GM12878 (cell line): Measurements from ENCODE around the gene RAB3IL1. TPM values are rescaled to one million over a fixed set of nuclear protein-coding genes. Genes with fewer than 3 reads are reported as not detected.
A peak's percentile ranks its signal among the peaks of the same experiment; 100 is the strongest.

ENCODE experiments used
- ATAC-seq: fragments of 200-7000 bp; cut with Tn5 transposase; 3 replicates; pipeline ENCODE4 v1.9.1; 2020; ENCODE audit warnings: mild to moderate bottlenecking, moderate library complexity
- BruUV-seq: library from RNA; stranded (reverse); fragments of 400-500 nt; replicated peaks from 2 replicates; lab custom pipeline; 2021; lab: Mats Ljungman, UMichigan
- CTCF ChIA-PET: fragments of 300-600 bp; sonication (Branson Sonifier 250); formaldehyde crosslinking; extraction: SDS; loops from one replicate; lab custom pipeline; 2021; ENCODE audit warnings: inconsistent platforms; lab: Yijun Ruan, JAX
- POLR2A ChIA-PET: fragments of 350-600 bp; formaldehyde crosslinking; extraction: SDS; loops from one replicate; lab custom pipeline; 2021; ENCODE audit warnings: inconsistent platforms; lab: Charles Lee
- RAD21 ChIA-PET: fragments of 300-600 bp; sonication (Branson Sonifier 250); formaldehyde crosslinking; loops from one replicate; lab custom pipeline; 2023; ENCODE audit warnings: antibody characterized with exemption; ENCODE audit not compliant: unreplicated experiment; lab: Charles Lee
- SMC1A ChIA-PET: fragments of 300-600 bp; sonication (Branson Sonifier 250); formaldehyde crosslinking; loops from one replicate; lab custom pipeline; 2023; ENCODE audit not compliant: unreplicated experiment, uncharacterized antibody; lab: Charles Lee
- DNase-seq: peaks from one replicate; pipeline ENCODE4 v3.0.0-alpha.2; 2011; ENCODE audit warnings: low read depth, low spot score
- FAIRE-seq: peaks from 3 replicates; lab custom pipeline; 2011; peaks lifted over from hg19 to GRCh38; lab: Jason Lieb, UNC
- H2AFZ ChIP-seq: 2 replicates; pipeline ENCODE4 v1.6.0; 2011; ENCODE audit warnings: low read depth, low read length, control low read depth; ENCODE audit not compliant: control insufficient read depth
- H3K27ac ChIP-seq: 2 replicates; pipeline ENCODE4 v1.5.1; 2011; ENCODE audit warnings: control low read depth; ENCODE audit not compliant: control insufficient read depth, insufficient read depth
- H3K27me3 ChIP-seq, 2 experiments: replicated peaks in 1 of 2; 2 replicates each; pipeline versions ENCODE4 v1.6.0 to v1.6.1; 2011; ENCODE audit warnings: low read length in 1 of 2; ENCODE audit not compliant: control insufficient read depth in 2 of 2, insufficient read depth in 2 of 2
- H3K36me3 ChIP-seq, 2 experiments: 2 replicates each; pipeline ENCODE4 v1.5.1; 2011; ENCODE audit warnings: low read length in 1 of 2; ENCODE audit not compliant: control insufficient read depth in 2 of 2, insufficient read depth in 2 of 2
- H3K4me1 ChIP-seq: 2 replicates; pipeline ENCODE4 v1.6.1; 2011; ENCODE audit warnings: mild to moderate bottlenecking, low read length, moderate library complexity, mixed read lengths; ENCODE audit not compliant: control insufficient read depth, insufficient read depth
- H3K4me2 ChIP-seq: 2 replicates; pipeline ENCODE4 v1.6.0; 2011; ENCODE audit warnings: control low read depth; ENCODE audit not compliant: control insufficient read depth, insufficient read depth
- H3K4me3 ChIP-seq: fragments of 200-600 bp; sonication (generic); 2 replicates; pipeline ENCODE4 v1.5.1; 2016
- H3K79me2 ChIP-seq: 2 replicates; pipeline ENCODE4 v1.6.0; 2011; ENCODE audit warnings: low read length; ENCODE audit not compliant: control insufficient read depth, insufficient read depth
- H3K9ac ChIP-seq: 2 replicates; pipeline ENCODE4 v1.8.0; 2011; ENCODE audit warnings: low read length, control low read depth, mixed read lengths; ENCODE audit not compliant: control insufficient read depth, insufficient read depth
- H3K9me3 ChIP-seq: replicated peaks from 3 replicates; pipeline ENCODE4 v1.5.1; 2011; ENCODE audit warnings: mild to moderate bottlenecking, low read length; ENCODE audit not compliant: control insufficient read depth, insufficient read depth
- H4K20me1 ChIP-seq: 2 replicates; pipeline ENCODE4 v1.6.0; 2011; ENCODE audit not compliant: control insufficient read depth, insufficient read depth
- BHLHE40 ChIP-seq, 2 experiments: fragments of 450-650 bp in 1 of 2; IDR thresholded peaks; 2 replicates each; pipeline ENCODE4 v1.6.1; 2011 to 2017; ENCODE audit warnings: low read depth in 2 of 2, borderline replicate concordance in 1 of 2, improper control_type of control experiment in 1 of 2, low read length in 1 of 2, mild to moderate bottlenecking in 1 of 2
- EED ChIP-seq: sonication (generic); IDR thresholded peaks from 2 replicates; pipeline ENCODE4 v1.6.1; 2016; ENCODE audit warnings: antibody characterized with exemption, low read depth
- EGR1 ChIP-seq, 2 experiments: IDR thresholded peaks; 1 replicate in 1 of 2; 2 replicates in 1 of 2; pipeline ENCODE4 v1.6.1; 2011 to 2012; ENCODE audit warnings: low read depth in 2 of 2, low read length in 2 of 2, borderline replicate concordance in 1 of 2, mild to moderate bottlenecking in 1 of 2, moderate library complexity in 1 of 2
- FOXM1 ChIP-seq: IDR thresholded peaks from 2 replicates; pipeline ENCODE4 v1.6.1; 2012; ENCODE audit warnings: low read depth, mild to moderate bottlenecking, inconsistent platforms, low read length, moderate library complexity
- GATAD2B ChIP-seq: fragments of 450-650 bp; conservative IDR thresholded peaks from 2 replicates; pipeline ENCODE4 v1.6.1; 2017; ENCODE audit warnings: low read depth, mild to moderate bottlenecking, moderate library complexity
- MTA2 ChIP-seq: fragments of 450-650 bp; IDR thresholded peaks from 2 replicates; pipeline ENCODE4 v1.6.1; 2016; ENCODE audit warnings: low read depth, mild to moderate bottlenecking, moderate library complexity
- NR2C1 ChIP-seq: fragments of 450-650 bp; IDR thresholded peaks from 2 replicates; pipeline ENCODE4 v1.6.1; 2017; ENCODE audit warnings: antibody characterized with exemption, mild to moderate bottlenecking, moderate library complexity
- NR2C2 ChIP-seq: IDR thresholded peaks from 2 replicates; pipeline ENCODE4 v1.6.1; 2011; ENCODE audit warnings: borderline replicate concordance, low read depth; ENCODE audit not compliant: control insufficient read depth, insufficient read length
- NR2F1 ChIP-seq: fragments of 450-650 bp; conservative IDR thresholded peaks from 2 replicates; pipeline ENCODE4 v1.6.1; 2017; ENCODE audit warnings: mild to moderate bottlenecking
- RELA ChIP-seq: fragments of 450-650 bp; IDR thresholded peaks from 2 replicates; pipeline ENCODE4 v1.8.0; 2014; ENCODE audit warnings: borderline replicate concordance; ENCODE audit not compliant: partially characterized antibody
- SMC3 ChIP-seq: IDR thresholded peaks from 2 replicates; pipeline ENCODE4 v1.6.1; 2011; ENCODE audit warnings: low read length, improper control_type of control experiment, borderline replicate concordance
- TAF1 ChIP-seq: IDR thresholded peaks from 2 replicates; pipeline ENCODE4 v1.6.1; 2011; ENCODE audit warnings: mild to moderate bottlenecking, low read depth, low read length, borderline replicate concordance
- WGBS: methylation state at CpG from one replicate; pipeline ENCODE4 v1.1.6; 2016; ENCODE audit warnings: low lambda C conversion rate; ENCODE audit not compliant: insufficient replicate concordance, insufficient coverage; ENCODE audit errors: missing lambda C conversion rate; 5-methylcytosine and 5-hydroxymethylcytosine counted together
- in situ Hi-C: fragments of 300-500 bp; cut with MboI; formaldehyde crosslinking; loops from 9 replicates; pipeline ENCODE4 v1.14.3; 2018; ENCODE audit warnings: mixed read lengths
- intact Hi-C: fragments of 100-400 bp; cut with micrococcal nuclease; formaldehyde crosslinking; loops from one replicate; pipeline ENCODE4 v1.14.2; 2022; ENCODE audit not compliant: unreplicated experiment
- polyA plus RNA-seq, 11 experiments: library from polyadenylated mRNA; depleted of rRNA in 4 of 11; unstranded in 6 of 11; stranded (reverse) in 5 of 11; fragments of >200 nt; fragmentation: Nextera tagmentation in 4 of 11; fragmentation: Illumina TruSeq in 1 of 11; extraction: Ambion mirVana in 4 of 11; extraction: Trizol in 1 of 11; gene quantifications; 1 replicate in 1 of 11; 2 replicates in 10 of 11; pipeline versions ENCODE4 v1.2.1 to v1.2.3, GENCODE V29; 2011 to 2016; ENCODE audit warnings: inconsistent platforms in 2 of 11, missing spikeins in 2 of 11, low read depth in 1 of 11
- total RNA-seq, 4 experiments: library from RNA; depleted of rRNA in 3 of 4; stranded (reverse); fragments of >200 nt in 3 of 4; fragmentation: Illumina TruSeq in 1 of 4; extraction: Trizol in 1 of 4; gene quantifications; 2 replicates each; pipeline versions ENCODE4 v1.2.1 to v1.2.3, GENCODE V29; 2013 to 2021
- TF ChIP-seq, protein P1 (sequence below), 3 experiments: IDR thresholded peaks in 2 of 3; conservative IDR thresholded peaks in 1 of 3; 2 replicates each; pipeline ENCODE4 v1.5.1; 2011; ENCODE audit warnings: low read depth in 3 of 3, low read length in 3 of 3, mild to moderate bottlenecking in 3 of 3, control low read depth in 2 of 3, moderate library complexity in 2 of 3, inconsistent platforms in 1 of 3, mixed read lengths in 1 of 3; ENCODE audit not compliant: control insufficient read depth in 2 of 3, insufficient read depth in 1 of 3; ENCODE audit errors: extremely low read depth in 1 of 3

The RAB3IL1 gene
- total and polyA plus RNA-seq, 10 of the 15 experiments (the other 5 are each of a cell fraction or from before 2014, with no cell fraction given) = 0.04 TPM; not detected in 9

- CTCF ChIA-PET = interaction anchor here (1.0 to 3.3 kb wide), 4 partner anchors 57 to 217 kb away, joined by 5 to 16 read pairs (median 6); no protein-coding TSS in a partner anchor
- H2AFZ ChIP-seq = peak overlapping the region; percentile 85
- TF ChIP-seq EED = peak; percentile 12; the same call in 1 of the 2 replicates
- no peak for TF ChIP-seq TAF1
- peak; percentile 35; the same call in 1 of the 2 replicates for TF ChIP-seq GATAD2B
- TF ChIP-seq SMC3 = 0 out of 2 replicates have a peak, but pooled peaks have one; percentile 5
- TF ChIP-seq RELA = no peak
- TF ChIP-seq MTA2 = no peak
- no peak for TF ChIP-seq FOXM1
- peak in 1 of 2 experiments; percentile 26; a peak in 1 of 4 replicates for TF ChIP-seq BHLHE40 (IDR thresholded peaks at IDR 0.05; ENCODE audit: borderline replicate concordance in 1 of 2, low read depth in 2 of 2, low read length in 1 of 2)
- peak; percentile 89 for TF ChIP-seq NR2C1
- TF ChIP-seq, protein P1, sequence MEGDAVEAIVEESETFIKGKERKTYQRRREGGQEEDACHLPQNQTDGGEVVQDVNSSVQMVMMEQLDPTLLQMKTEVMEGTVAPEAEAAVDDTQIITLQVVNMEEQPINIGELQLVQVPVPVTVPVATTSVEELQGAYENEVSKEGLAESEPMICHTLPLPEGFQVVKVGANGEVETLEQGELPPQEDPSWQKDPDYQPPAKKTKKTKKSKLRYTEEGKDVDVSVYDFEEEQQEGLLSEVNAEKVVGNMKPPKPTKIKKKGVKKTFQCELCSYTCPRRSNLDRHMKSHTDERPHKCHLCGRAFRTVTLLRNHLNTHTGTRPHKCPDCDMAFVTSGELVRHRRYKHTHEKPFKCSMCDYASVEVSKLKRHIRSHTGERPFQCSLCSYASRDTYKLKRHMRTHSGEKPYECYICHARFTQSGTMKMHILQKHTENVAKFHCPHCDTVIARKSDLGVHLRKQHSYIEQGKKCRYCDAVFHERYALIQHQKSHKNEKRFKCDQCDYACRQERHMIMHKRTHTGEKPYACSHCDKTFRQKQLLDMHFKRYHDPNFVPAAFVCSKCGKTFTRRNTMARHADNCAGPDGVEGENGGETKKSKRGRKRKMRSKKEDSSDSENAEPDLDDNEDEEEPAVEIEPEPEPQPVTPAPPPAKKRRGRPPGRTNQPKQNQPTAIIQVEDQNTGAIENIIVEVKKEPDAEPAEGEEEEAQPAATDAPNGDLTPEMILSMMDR (IDR thresholded peaks at IDR 0.05 in 2 of 3, conservative IDR thresholded peaks at IDR 0.05 in 1 of 3; ENCODE audit: control insufficient read depth in 2 of 3, extremely low read depth in 1 of 3, insufficient read depth in 1 of 3, low read depth in 3 of 3, low read length in 3 of 3) = peak in 1 of 3 experiments; percentile 6; a peak in 1 of 6 replicates
- peak; percentile 97 for TF ChIP-seq NR2F1
- TF ChIP-seq NR2C2 = peak; percentile 53
- 0 out of 3 replicates have a peak, but pooled peaks of 1 of the 2 experiments have one; percentile 7 for TF ChIP-seq EGR1 (IDR thresholded peaks at IDR 0.05; ENCODE audit: borderline replicate concordance in 1 of 2, low read depth in 2 of 2, low read length in 2 of 2)
- no peak for DNase-seq
- H3K9ac ChIP-seq = peak overlapping the region; percentile 39
- SMC1A ChIA-PET = interaction anchor here (1.4 to 4.8 kb wide), 2 partner anchors 92 to 98 kb away, joined by 4 to 21 read pairs; partner anchors contain the start of genes FEN1 and TMEM258
- peak; percentile 33 for ATAC-seq
- POLR2A ChIA-PET = interaction anchor here (0.6 kb wide), 1 partner anchor 209 kb away, joined by 3 read pairs; no protein-coding TSS in a partner anchor
- intact Hi-C loops = no loop called here
- H3K4me1 ChIP-seq = peaks cover 7% of the 10 kb centered on the region
- no peak for FAIRE-seq
- H3K4me3 ChIP-seq = peak overlapping the region; percentile 83
- in situ Hi-C loops = no loop called here
- no peaks in the 10 kb centered on the region for H3K27me3 ChIP-seq
- WGBS = under 1% methylated on average over 38 of the region's 38 CpGs
- no peaks in the 10 kb centered on the region; the same call in 2 of the 3 replicates for H3K9me3 ChIP-seq
- no TSS peak for BruUV-seq
- no peaks in the 10 kb centered on the region for H3K36me3 ChIP-seq
- RAD21 ChIA-PET = interaction anchor here (1.0 to 2.4 kb wide), 3 partner anchors 18 to 191 kb away, joined by 3 to 10 read pairs (median 4); no protein-coding TSS in a partner anchor
- H4K20me1 ChIP-seq = no peaks in the 10 kb centered on the region
- no peak overlapping the region for H3K27ac ChIP-seq
- H3K4me2 ChIP-seq = peak overlapping the region; percentile 98
- H3K79me2 ChIP-seq = no peaks in the 10 kb centered on the region
Observed at GRCh38 chr11:61890529-61891330, 26.6 kb downstream of the RAB3IL1 start.
